GM13976 (cell line): ENCODE data around the gene CLCN7.

Experiments
- DNase-seq: peaks from one replicate; pipeline ENCODE4 v3.0.0; 2012; ENCODE audit warnings: low spot score
- CTCF ChIP-seq: IDR thresholded peaks from 2 replicates; pipeline ENCODE4 v1.5.1; 2012; ENCODE audit warnings: borderline replicate concordance, mild to moderate bottlenecking; ENCODE audit not compliant: insufficient read depth; ENCODE audit errors: extremely low read depth, missing control alignments, control extremely low read depth
- in situ Hi-C: fragments of 300-500 bp; cut with MboI; formaldehyde crosslinking; loops from one replicate; pipeline ENCODE4 v1.12.0; 2022; ENCODE audit warnings: low sequenced_read_pairs, mixed read lengths, inconsistent platforms; ENCODE audit not compliant: unreplicated experiment

The CLCN7 gene

GRCh38 chr16:1446296-1447080 is 28.3 kb downstream of the CLCN7 start:
- in situ Hi-C loops: no loop called here
- DNase-seq: no peak
- no peak for TF ChIP-seq CTCF

GRCh38 chr16:1445518-1446203 is 29.2 kb downstream of the CLCN7 start:
- no peak for TF ChIP-seq CTCF
- in situ Hi-C loops: no loop called here
- no peak for DNase-seq

- TF ChIP-seq CTCF: no peak
Measured at GRCh38 chr16:1444730-1445517, 29.9 kb downstream of the CLCN7 start.

GRCh38 chr16:1443980-1444729 is 30.7 kb downstream of the CLCN7 start, which contains the start of gene CCDC154:
TSS of gene CCDC154 (minus strand) at chr16:1444556. CDS start at chr16:1444322, 234 bp downstream.
- no peak for TF ChIP-seq CTCF
- DNase-seq: no peak
- in situ Hi-C loops: no loop called here

More at GRCh38 chr16:1444730-1445517, 29.9 kb downstream of the CLCN7 start:
- in situ Hi-C loops: no loop called here
- DNase-seq: no peak

- in situ Hi-C loops: no loop called here
Measured at GRCh38 chr16:1443403-1443973, 31.3 kb downstream of the CLCN7 start.

More at GRCh38 chr16:1443403-1443973, 31.3 kb downstream of the CLCN7 start:
- no peak for DNase-seq
- no peak for TF ChIP-seq CTCF
